Caco-2 (cell line): ENCODE results near the gene ZNF214. TPM values are rescaled to one million over a fixed set of nuclear protein-coding genes. Genes with fewer than 3 reads are reported as not detected.

Source experiments
- BruUV-seq: library from RNA; stranded (reverse); fragments of 400-500 nt; replicated peaks from 2 replicates; lab custom pipeline; 2021; lab: Mats Ljungman, UMichigan
- CTCF ChIA-PET: fragments of 300-600 bp; sonication (Branson Sonifier 250); formaldehyde crosslinking; loops from one replicate; lab custom pipeline; 2022; ENCODE audit warnings: antibody characterized with exemption; lab: Charles Lee
- POLR2A ChIA-PET: fragments of 300-600 bp; sonication (Branson Sonifier 250); formaldehyde crosslinking; loops from one replicate; lab custom pipeline; 2022; ENCODE audit warnings: antibody characterized with exemption; lab: Charles Lee
- DNase-seq, 2 experiments: peaks; one replicate each; pipeline versions ENCODE4 v3.0.0 to v3.0.0-alpha.2; 2020 to 2022
- H3K27me3 ChIP-seq: replicated peaks from 2 replicates; pipeline ENCODE4 v1.6.0; 2011; ENCODE audit warnings: low read length; ENCODE audit not compliant: control insufficient read depth, insufficient read depth
- H3K36me3 ChIP-seq: 2 replicates; pipeline ENCODE4 v1.5.1; 2011; ENCODE audit warnings: low read length; ENCODE audit not compliant: control insufficient read depth, insufficient read depth
- H3K4me1 ChIP-seq: fragments of 250-450 bp; sonication (Bioruptor Pico); 2 replicates; pipeline ENCODE4 v1.5.1; 2020; ENCODE audit warnings: mild to moderate bottlenecking
- H3K4me3 ChIP-seq: 2 replicates; pipeline ENCODE4 v1.5.1; 2011; ENCODE audit warnings: low read depth, mild to moderate bottlenecking, control low read depth, low read length
- H3K9me3 ChIP-seq: fragments of 250-450 bp; sonication (Bioruptor Pico); 2 replicates; pipeline ENCODE4 v1.5.1; 2020; ENCODE audit warnings: mild to moderate bottlenecking, moderate library complexity
- H3K27ac Mint-ChIP-seq: one replicate; pipeline ENCODE4 v1.8.0; 2022; ENCODE audit warnings: mixed read lengths; ENCODE audit not compliant: unreplicated experiment
- H3K27me3 Mint-ChIP-seq: one replicate; pipeline ENCODE4 v1.8.0; 2022; ENCODE audit warnings: mixed read lengths; ENCODE audit not compliant: insufficient read depth, unreplicated experiment
- H3K36me3 Mint-ChIP-seq: one replicate; pipeline ENCODE4 v1.8.0; 2022; ENCODE audit warnings: mild to moderate bottlenecking, mixed read lengths; ENCODE audit not compliant: insufficient read depth, unreplicated experiment
- H3K4me1 Mint-ChIP-seq: one replicate; pipeline ENCODE4 v1.8.0; 2022; ENCODE audit warnings: low read depth, mixed read lengths; ENCODE audit not compliant: unreplicated experiment
- H3K4me3 Mint-ChIP-seq: one replicate; pipeline ENCODE4 v1.8.0; 2022; ENCODE audit warnings: mild to moderate bottlenecking, moderate library complexity, mixed read lengths; ENCODE audit not compliant: unreplicated experiment
- H3K9me3 Mint-ChIP-seq: one replicate; pipeline ENCODE4 v1.8.0; 2022; ENCODE audit warnings: mixed read lengths; ENCODE audit not compliant: unreplicated experiment
- CTCF ChIP-seq, 2 experiments: fragments of 200-600 bp in 1 of 2; IDR thresholded peaks; 1 replicate in 1 of 2; 2 replicates in 1 of 2; pipeline versions ENCODE4 v1.5.1 to v1.8.0; 2011 to 2022; ENCODE audit warnings: antibody characterized with exemption in 1 of 2, control low read depth in 1 of 2, inconsistent platforms in 1 of 2, low read depth in 1 of 2, low read length in 1 of 2, mild to moderate bottlenecking in 1 of 2, moderate library complexity in 1 of 2; ENCODE audit not compliant: insufficient read depth in 1 of 2, severe bottlenecking in 1 of 2, unreplicated experiment in 1 of 2
- intact Hi-C: fragments of 100-400 bp; cut with micrococcal nuclease; formaldehyde crosslinking; loops from one replicate; pipeline ENCODE4 v1.10.0; 2022; ENCODE audit not compliant: unreplicated experiment
- total RNA-seq: library from RNA; stranded (reverse); gene quantifications from 2 replicates; pipeline ENCODE4 v1.2.3, GENCODE V29; 2022

Gene ZNF214
- total RNA-seq, 1 experiment from 2014 or later = 0.70 TPM

GRCh38 chr11:7057641-7058040 lies 37.5 kb upstream of the ZNF214 start:
- TF ChIP-seq CTCF (IDR thresholded peaks at IDR 0.05; ENCODE audit: insufficient read depth in 1 of 2, low read depth in 1 of 2, low read length in 1 of 2, severe bottlenecking in 1 of 2, unreplicated experiment in 1 of 2) = no peak
- Mint-ChIP-seq H3K4me1 (no peaks in the 10 kb centered on the region), H3K4me3 (no peak overlapping the region), H3K36me3 (no peaks in the 10 kb centered on the region), H3K27me3 (peaks cover 5% of the 10 kb centered on the region), H3K27ac (no peak overlapping the region), H3K9me3 (no peaks in the 10 kb centered on the region)
- Histone ChIP-seq H3K27me3 (no peaks in the 10 kb centered on the region), H3K4me3 (no peak overlapping the region), H3K9me3 (no peaks in the 10 kb centered on the region), H3K4me1 (no peaks in the 10 kb centered on the region), H3K36me3 (no peaks in the 10 kb centered on the region)
- ChIA-PET CTCF (no interaction called here), POLR2A (no interaction called here)
- BruUV-seq = no TSS peak
- intact Hi-C loops = no loop called here
- DNase-seq = no peak

GRCh38 chr11:7056828-7057513 lies 36.8 kb upstream of the ZNF214 start:
- no peak overlapping the region for H3K4me3 Mint-ChIP-seq
- H3K9me3 Mint-ChIP-seq = no peaks in the 10 kb centered on the region
- peaks cover 5% of the 10 kb centered on the region for H3K27me3 Mint-ChIP-seq
- Histone ChIP-seq H3K9me3 (no peaks in the 10 kb centered on the region), H3K4me3 (no peak overlapping the region), H3K27me3 (no peaks in the 10 kb centered on the region), H3K4me1 (no peaks in the 10 kb centered on the region), H3K36me3 (no peaks in the 10 kb centered on the region)
- intact Hi-C loops = no loop called here
- BruUV-seq = no TSS peak
- TF ChIP-seq CTCF (IDR thresholded peaks at IDR 0.05; ENCODE audit: insufficient read depth in 1 of 2, low read depth in 1 of 2, low read length in 1 of 2, severe bottlenecking in 1 of 2, unreplicated experiment in 1 of 2) = no peak
- no peak overlapping the region for H3K27ac Mint-ChIP-seq
- no peak for DNase-seq
- H3K4me1 Mint-ChIP-seq = no peaks in the 10 kb centered on the region
- ChIA-PET POLR2A (no interaction called here), CTCF (no interaction called here)
- H3K36me3 Mint-ChIP-seq = no peaks in the 10 kb centered on the region

- Histone ChIP-seq H3K27me3 (no peaks in the 10 kb centered on the region), H3K4me3 (no peak overlapping the region), H3K4me1 (no peaks in the 10 kb centered on the region), H3K36me3 (no peaks in the 10 kb centered on the region), H3K9me3 (no peaks in the 10 kb centered on the region)
- ChIA-PET POLR2A (no interaction called here), CTCF (interaction anchor here (0.8 kb wide), 1 partner anchor 293 kb away, joined by 4 read pairs; no protein-coding TSS in a partner anchor)
- no peak overlapping the region for H3K27ac Mint-ChIP-seq
- no TSS peak for BruUV-seq
- H3K36me3 Mint-ChIP-seq = no peaks in the 10 kb centered on the region
- H3K4me3 Mint-ChIP-seq = no peak overlapping the region
- H3K27me3 Mint-ChIP-seq = peaks cover 7% of the 10 kb centered on the region
- no peak for DNase-seq
- H3K4me1 Mint-ChIP-seq = no peaks in the 10 kb centered on the region
- intact Hi-C loops = no loop called here
- no peak for TF ChIP-seq CTCF (IDR thresholded peaks at IDR 0.05; ENCODE audit: insufficient read depth in 1 of 2, low read depth in 1 of 2, low read length in 1 of 2, severe bottlenecking in 1 of 2, unreplicated experiment in 1 of 2)
- H3K9me3 Mint-ChIP-seq = no peaks in the 10 kb centered on the region
Measured at GRCh38 chr11:7050191-7050590, 30.0 kb upstream of the ZNF214 start.
